Suppressor macrophage treated with lipopolysaccharide for 1 hour (primary cell): ENCODE results near the gene FBN2.

ENCODE experiments used
- DNase-seq, 3 donors: peaks; one replicate each; pipeline ENCODE4 v3.0.0-alpha.2; 2020 to 2022

FBN2 gene

DNA sequence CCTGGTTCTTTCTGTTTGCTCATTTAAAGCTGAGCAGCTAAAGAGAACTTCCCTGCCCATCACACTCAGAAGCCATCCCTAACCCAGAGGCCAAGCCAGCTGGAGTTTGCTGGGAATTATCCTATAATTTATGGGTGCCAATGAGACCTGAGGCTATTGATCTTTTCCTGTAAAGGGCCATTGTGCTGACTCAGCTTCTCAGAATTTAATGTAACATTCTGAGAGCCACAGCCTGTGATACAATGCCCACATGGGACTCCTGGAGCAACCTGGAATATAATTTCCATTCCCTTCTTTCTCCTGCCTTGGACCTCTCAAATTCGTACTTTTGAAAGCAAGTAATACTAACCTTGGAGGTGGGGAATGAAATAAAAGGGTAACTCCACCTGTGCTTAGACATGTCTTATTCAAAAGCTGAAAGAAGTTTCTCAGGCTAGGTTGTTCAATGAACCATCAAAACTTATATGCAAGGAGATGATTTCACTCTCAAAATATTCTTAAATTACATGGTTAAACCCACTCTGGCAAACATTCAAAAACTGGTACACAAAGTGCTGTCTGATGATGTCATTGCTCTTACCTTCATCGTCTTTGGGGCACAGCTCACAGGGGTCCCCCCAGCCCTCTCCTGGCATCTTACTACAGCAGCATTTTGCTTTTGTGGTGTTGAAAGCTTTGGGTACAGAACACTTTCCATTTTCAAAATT lies 247.7 kb downstream of the FBN2 start:
- DNase-seq, result peak in 1 of 3 donors; percentile 10

DNA sequence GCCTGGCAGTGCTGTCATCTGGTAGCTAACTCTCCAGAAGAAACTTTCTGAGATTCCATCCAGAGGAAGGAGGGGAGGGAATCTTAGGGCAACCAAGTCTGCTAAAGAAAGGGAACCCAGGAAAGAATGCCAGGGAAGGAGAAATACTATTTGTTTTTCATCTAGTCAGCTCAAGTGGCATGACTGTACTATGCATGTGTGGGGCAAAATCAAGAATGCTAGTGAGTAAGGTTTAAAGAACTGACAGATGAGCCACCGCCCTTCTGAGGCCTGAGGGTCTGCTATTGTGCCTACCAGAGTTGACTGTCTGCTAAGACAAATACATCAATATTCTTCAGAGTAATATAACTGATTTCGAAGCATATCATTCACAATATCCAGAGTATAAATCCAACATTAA lies 250.3 kb downstream of the FBN2 start:
- DNase-seq, result no peak

DNA sequence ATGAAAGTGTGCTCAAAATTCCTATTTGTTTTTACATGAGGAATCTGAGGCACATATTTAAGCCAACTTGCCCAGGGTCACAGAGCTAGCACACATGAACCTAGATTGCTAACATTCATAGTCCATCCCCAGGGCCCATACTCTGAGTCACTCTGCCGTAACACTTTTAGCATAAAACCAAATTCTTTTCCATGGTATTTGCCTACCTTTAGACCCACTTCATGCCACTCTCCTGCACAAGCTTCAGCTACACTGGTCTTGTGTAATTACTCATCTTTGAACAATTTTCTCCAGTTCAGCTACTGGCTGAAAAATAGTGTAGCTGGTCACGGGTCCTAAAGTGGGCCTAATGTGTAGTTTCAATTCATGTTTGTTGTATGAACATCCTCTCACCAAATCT lies 253.8 kb downstream of the FBN2 start:
- DNase-seq, result no peak

DNA sequence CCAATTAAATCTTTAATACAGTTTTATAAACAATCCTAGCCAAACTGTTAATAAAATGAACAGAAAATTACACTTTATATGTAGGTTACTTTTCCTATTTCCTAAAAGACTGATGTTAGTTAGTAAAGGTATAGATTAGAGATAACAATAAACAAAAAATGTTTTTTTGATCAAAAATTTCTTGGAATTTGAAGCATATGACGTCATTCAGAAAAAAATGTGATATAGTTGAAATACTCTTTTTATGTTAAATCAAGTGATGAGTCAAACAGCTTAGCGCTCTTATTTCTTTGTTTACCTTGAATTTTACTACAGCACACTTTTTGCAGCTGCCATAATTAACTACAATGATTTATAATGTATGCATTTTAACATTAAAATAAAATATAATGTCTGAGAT lies 258.7 kb downstream of the FBN2 start:
- no peak for DNase-seq

DNA sequence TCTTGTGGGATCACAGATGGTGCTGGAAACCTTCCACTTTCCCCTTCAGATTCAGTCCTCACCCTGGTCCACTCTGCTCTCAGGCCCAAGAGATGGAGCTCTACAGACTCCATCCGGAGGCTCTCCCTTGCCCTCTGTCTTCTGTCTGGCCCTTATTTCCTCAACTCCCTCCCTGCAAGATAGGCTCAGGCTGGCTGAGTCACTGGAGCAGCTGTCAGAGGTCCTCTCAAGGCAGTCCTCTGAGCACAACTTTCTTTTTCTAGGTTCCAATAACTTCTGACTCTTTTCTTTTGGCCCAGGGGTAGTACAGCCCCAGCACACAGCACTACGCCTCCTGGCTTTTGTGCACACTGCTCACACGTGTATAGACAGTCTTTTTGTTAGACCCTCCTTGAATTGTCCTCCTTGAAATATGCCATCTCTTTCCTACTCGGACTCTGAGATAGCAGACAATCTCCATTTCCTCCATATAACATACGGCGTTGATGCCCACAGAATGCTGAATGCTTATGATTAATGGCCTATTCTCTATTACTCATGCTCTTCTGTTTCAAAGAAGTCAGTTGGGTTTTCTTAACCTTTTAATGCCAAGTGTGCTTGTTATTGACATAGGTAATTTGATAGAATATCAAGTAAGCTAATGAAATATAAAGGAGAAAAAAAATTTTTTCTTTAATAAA lies 261.4 kb downstream of the FBN2 start:
- no peak for DNase-seq

DNA sequence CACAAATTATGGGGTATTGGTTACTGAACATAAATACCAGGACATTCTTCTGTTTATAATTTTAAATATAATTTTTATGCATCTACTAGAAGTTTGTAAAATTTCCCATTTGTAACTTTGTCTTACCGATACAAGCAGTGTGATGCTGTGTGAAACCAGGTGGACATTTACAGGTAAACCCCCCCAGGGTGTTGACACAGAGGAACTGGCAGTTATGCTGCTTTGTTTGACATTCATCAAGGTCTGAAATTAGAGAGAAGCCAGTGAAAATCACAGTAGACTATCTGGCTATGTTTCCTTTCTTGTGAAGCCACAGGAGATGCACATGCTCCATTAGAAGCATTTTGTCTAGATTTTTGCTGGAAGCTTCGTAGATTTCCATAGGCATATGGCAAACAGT lies 263.6 kb downstream of the FBN2 start:
- DNase-seq, result no peak

DNA sequence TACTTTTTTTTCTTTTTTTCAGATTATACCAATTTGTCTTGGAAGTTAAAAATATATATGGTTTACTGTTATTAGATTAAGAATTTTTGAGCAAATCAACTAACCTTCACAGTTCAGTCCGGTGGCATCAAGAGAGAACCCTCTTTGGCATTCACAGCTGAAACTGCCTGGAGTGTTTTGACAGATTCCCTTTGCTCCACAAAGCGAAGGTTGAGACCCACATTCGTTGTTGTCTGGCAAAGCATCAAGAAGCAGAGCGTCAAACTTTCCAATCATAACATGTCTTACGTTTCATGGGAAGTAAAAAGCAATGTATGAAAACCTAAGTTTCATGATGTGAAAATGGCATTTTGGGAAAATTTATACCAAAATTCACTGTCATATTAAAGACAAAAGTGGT lies 264.3 kb downstream of the FBN2 start:
- DNase-seq, result no peak

DNA sequence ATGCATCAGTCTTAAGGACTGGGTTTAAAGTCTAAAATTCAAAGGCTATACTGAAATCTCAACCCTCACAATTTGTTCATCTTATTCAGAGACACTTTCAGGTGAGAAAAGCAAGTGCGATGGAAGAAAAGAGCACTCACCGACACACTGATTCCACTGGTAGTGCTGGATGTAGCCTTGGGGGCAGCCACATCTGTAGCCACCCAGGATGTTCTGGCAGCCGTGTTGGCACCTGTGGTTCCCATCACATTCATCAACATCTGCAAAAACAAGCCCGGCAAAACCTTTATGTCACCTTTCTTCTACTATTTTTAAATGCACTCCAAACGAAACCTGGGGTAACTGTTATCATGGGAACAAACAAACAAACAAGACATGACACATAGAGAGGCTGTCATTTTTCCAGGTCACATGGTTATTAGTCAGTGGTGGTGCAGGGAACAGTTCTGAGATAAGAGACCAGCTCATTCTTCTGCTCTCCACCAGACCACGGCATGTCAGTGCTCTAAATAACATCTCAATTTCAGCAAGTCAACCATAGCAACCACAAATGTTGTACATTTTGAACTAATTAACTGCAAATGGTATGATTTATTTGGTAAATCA lies 266.1 kb downstream of the FBN2 start:
- peak; percentile 19 to 30 (median 29) for DNase-seq

DNA sequence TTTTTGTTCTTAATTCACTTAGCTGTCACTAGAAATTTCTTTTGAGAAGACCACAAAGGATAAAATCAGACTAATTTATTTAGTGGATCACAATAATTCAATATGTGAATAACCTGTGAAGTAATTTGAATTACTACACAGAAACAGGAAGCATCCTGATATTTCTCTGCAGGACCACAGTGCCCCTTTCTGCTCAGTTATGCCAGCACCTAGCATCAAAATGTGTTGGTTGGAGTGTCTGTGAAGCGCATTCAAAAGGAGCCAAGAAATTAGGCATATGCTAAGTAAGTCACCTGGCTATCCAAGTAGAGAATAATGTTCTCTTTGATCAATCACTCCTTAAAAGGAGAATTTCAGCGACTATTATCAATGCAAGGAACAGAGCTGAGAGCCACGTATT lies 267.0 kb downstream of the FBN2 start:
- no peak for DNase-seq

DNA sequence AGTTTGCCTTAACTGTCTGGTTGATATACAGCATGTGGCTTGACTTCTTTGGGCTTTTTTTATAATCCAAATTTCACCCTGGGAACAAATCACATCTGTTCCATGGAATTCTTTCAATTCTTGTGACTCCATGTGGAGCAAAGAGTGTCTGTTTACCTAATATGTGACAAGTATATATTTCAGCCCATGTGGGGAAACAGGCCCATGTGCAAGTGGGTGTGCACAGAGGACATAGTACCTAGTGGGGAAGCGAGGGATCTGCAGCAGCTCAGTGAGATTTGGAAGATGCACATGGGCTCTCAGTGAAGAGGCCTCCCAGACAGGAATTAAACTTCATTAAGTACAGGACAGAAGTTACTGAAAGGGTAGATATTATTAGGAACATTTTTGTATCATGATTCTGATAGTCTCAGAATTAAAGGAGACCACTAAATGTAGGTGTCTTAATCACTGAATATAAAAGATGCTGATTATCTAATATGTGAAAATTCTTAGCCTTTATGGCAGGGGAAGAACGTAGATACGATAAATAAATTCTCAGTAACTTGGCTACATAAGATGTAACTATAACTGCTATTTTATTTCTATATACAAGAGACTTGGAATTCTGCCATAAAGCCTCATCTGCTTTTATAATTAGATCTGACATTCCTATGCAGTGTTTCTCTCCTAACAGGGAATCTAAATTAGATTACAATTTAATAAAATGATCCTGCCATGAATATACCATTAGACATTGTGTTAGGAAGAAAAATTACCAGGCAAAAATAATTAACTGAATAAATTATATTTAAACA lies 273.3 kb downstream of the FBN2 start:
- DNase-seq, result no peak

DNA sequence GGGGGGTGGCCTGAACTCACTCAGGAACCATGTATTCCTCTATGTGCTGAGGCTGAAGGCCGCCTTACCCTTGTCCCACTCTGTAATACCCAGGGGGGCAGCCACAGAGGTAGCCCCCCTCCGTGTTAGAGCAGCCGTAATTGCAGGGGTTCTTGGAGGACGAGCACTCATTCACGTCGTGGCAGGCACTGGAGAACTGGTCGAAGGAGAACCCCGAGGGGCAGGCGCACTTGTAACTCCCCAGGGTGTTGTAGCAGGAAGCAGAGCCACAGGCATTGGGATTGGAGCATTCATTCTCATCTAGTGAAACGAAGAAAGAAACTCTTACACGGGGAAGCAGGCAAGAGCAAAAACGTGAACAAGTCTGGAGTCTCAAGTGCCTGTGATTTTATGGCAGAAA lies 274.7 kb downstream of the FBN2 start:
- no peak for DNase-seq

DNA sequence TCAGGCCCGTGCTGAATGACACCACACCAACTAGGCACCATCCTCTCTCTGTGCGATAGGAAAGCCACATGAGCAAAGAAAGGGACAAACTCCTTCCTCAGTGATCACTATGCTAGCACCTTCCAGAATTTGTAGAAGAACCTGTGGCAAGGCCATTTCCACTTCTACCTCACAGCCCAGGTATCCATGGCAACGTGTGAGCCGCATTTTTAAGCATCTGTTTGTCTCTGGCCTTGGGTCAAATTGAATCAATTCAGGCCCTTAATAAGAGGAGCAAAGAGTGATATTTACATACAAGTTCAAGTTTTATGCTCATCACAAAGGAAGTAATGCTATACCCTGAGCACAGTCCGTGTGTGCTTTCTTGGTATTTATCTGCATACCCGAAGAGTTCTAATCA lies 275.1 kb downstream of the FBN2 start:
- DNase-seq, result no peak

DNA sequence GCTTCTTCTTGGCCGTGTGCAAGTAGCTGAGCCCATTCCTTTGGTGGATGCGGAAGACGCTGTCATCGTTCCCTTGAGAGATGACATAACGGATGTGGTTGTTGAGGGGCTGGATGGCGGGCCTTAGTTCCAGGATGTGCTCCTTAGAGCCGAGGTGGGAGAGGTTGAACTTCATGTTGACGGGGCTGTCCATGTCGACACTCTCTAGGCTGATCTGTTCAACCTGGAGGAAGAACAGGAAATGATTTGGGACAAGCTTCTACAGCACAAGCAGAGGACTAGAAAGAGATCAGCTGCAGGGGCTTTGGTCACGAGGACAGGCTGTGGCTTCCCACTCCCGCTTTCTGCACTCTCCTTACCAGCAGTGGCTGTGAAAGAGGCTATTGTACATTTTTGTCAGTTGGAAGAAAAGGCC lies 278.4 kb downstream of the FBN2 start:
- DNase-seq, result no peak

DNA sequence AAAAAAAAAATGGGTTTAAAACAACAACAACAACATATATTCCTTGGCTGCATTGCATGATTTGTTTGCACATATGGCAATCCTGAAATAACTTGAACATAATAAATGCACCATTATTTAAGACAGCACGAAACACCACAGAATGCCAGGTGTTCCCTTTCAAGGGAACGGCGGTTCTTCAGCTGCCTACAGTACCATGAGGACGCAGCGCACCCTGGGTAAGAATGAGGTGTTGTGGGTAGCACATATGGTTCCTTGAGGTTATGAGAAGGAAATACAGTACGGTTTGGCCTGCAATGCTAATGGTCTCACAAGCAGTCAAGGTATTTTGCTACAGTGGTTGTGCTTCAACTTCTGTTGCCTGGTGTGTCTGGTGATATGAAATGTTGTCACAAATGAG lies 279.7 kb downstream of the FBN2 start:
- DNase-seq, result no peak

DNA sequence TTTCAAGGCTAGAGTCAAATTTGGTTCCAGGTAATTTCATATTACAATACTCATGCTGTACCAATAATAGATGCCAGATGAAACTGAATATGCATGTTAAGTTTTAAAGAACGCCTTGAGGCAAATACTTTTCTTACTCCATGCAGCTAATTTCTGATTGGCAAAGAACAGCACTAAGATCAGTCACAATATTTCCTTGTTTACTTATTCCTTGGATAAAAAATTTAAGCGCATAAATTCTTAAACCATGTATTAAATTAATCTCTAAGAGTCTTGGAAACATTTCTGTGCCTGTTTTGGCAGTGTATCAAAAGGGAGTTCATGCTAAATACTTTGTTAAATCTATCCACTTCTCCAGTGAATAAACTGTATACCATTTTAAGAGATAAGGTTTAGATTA lies 281.0 kb downstream of the FBN2 start:
- DNase-seq, result no peak

DNA sequence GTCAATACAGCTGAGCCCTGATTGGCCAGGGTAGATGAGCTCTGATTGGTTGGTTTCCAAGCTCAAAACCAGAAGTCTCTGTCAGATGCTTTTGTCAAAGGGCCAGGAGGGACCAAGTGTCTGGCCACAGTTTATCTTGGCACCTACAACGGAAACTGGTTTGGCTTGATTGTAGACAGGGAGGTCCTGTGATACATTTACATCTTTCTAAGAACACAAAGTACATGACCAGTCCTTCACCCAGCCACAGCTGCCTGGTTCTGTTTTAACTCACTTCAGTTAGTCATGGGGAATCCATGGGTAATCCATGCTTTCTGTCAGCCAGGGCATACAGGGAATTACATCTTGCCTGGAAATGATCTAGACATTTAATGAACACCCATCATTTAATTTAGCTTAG lies 283.3 kb downstream of the FBN2 start:
- DNase-seq, result no peak

DNA sequence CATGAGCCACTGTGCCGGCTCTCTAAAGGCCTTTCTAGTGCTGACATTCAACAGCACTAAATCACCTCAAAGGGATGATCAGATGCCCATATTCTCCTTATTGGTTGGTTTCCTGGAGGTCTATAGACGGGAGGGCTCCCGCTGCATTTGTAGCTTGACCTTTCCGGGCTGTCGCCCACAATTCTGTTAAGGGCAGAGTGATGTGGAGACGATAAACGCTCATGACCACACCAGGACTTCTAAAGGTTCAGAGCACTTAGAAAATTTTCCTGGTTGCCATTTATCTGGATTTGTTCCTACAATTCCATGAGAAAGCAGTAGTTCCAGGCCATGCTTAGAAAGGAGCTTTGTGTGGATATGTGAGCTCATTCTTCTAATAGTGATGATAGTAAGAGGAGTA lies 284.2 kb downstream of the FBN2 start:
- no peak for DNase-seq

DNA sequence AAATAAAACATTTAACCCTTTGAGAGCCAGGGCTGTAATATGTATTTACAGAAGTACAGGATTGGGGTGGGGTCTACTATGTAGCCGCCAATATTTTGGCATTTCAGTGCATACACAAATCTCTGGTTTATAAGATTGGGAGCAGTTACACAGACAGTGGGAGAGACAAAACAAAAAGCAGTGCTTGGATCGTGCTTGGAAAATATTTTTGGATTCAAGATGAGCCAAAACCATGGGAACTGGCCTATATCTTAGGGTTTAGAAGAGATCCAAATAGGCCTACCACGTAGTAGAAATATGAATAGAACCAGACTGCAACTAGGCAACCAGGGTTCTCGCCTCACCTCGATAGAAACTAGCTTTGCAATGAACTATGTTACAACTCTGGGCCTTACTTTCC lies 284.9 kb downstream of the FBN2 start:
- DNase-seq, result no peak

DNA sequence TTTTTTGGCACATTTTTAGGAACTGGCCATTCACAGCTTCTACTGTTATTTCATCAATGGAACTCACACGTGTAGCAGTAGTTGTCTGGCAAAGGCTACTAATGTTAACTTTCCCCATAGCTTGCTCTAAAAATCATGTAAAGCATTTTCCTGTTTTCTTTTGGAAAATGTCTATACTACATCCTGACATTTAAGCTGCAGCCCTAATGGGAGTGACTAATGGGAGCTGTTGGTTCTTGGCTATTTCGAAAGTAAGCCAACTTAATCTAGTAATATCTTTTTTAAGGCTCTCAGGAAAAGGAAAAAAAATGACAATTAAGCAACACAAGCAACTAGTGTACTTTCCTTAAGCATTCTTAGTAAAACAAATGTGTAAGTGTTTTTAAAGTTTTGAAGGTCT lies 285.3 kb downstream of the FBN2 start:
- no peak for DNase-seq

DNA sequence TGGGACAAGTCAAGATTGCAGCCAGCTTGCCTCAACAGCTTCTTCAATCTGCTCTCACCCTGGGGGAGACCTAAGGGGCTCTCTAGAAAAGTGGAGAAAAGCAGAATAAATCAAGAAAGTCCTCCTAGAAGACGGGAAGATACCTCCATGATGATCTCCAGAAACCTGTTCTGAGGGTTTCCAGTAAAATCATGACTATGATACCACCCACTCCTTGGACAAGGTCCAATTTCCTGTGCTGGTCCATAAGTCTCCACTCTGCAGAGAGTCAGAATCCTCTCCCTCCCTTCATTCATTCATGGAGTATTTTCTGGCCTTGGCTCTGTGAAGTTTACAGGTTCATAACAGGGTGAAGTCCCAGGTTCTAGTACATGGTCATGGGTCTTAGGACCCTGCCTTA lies 285.8 kb downstream of the FBN2 start:
- DNase-seq, result no peak

DNA sequence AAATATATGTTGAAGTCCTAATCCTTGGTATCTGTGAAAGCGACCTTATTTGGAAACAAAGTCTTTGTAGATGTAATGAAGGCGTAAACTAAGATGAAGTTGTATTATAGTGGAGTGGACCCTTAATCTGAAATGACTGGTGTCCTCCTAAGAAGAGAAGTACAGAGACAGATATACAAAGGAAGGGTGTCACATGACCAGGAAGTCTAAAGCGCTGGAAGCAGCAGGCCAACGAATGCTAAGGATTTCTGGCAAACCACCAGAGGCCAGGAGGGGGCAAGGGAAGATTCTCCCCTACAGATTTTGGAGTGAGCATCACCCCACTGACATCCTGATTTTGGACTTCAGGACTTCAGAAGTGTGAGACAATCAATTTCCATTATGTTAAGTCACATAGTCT lies 292.1 kb downstream of the FBN2 start:
- no peak for DNase-seq

DNA sequence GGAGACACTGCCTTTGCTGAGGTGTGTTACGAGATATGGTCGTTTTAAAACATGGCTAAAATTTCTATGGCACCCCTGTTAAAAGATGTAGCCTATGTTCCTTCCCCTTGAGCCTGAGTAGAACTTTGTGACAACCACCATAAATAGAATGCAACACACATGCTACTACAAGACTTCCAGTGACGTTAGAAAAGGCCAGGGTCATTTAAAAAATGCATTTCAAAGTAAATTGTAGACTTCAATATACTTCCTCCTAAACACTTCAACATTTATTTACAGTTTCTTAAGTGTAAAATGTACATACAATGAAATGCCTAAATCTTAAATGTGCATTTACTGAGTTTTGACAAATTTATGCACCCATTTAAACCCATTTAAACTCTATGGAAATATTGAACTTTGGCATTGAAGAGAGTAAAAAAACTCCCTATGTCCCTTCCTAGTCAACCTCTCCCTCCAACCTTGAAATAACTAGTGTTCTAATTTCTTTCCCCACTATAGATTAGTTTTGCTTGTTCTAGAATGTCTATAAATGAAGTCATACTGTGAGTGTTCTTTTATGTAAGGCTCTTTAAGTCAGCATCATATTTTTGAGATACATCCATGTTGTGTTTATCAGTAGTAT lies 294.0 kb downstream of the FBN2 start:
- DNase-seq, result no peak

DNA sequence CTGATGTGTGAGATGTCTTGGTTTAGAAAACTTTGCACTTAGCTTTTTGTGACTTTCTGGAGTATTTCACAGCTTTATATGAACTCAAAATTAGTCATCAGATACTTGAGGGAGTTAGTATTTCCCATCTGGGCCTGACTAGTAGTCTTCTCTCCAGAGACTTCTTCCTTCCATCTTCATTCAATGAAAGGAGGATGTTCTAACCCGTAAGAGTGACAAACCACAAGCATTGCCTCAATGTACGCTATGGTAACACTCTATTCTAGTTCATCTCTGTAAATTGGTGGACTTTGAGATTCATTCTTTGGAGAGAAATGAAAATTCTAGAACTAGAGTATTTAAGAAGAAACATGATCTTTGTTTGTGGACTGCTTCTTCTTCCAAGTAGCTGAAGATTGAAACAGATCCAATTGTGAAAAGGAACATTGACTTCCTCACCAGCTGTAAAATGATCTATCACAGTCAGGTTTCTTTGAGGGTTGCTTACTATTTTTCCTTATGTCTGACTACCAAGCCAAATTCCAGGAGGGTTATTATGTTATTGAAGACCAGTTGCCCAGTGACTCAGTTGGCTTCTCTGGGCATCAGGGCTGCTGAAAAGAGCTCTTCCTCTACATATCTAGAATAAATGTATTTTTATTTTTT lies 296.9 kb downstream of the FBN2 start:
- DNase-seq, result no peak
